Retinal pigment epithelial cell (primary cell): Measurements from ENCODE around the gene PI16.

ENCODE experiments used
- DNase-seq: peaks from one replicate; pipeline ENCODE4 v3.0.0-alpha.2; 2010; ENCODE audit warnings: low read depth
- H3K4me3 ChIP-seq: 2 replicates; pipeline ENCODE4 v1.5.1; 2011; ENCODE audit warnings: mild to moderate bottlenecking, low read length, control low read depth, moderate library complexity
- TF ChIP-seq, protein P1 (sequence below): conservative IDR thresholded peaks from 2 replicates; pipeline ENCODE4 v1.5.1; 2011; ENCODE audit warnings: low read depth, low read length, control low read depth, inconsistent platforms

Gene PI16

DNA sequence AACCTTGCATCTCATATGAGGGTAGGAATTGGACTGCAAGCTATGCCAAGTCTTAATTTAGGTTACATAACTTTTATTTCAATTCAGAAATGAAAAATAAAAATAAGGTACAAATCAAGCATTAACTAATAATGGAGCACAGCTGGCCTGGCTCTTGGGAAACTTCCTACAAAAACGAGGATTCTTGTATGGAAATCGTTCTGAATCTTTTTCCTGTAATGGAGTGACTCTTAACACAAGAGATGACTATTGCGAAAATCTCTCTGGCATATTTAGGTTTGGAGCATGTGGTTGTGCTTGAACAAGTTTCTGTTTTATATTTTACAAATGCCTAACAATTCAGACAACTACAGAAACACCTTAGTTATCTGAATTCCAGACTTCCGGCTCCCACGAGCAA, 34.0 kb upstream of the PI16 start:
- H3K4me3 ChIP-seq, result no peak overlapping the region
- TF ChIP-seq, protein P1, sequence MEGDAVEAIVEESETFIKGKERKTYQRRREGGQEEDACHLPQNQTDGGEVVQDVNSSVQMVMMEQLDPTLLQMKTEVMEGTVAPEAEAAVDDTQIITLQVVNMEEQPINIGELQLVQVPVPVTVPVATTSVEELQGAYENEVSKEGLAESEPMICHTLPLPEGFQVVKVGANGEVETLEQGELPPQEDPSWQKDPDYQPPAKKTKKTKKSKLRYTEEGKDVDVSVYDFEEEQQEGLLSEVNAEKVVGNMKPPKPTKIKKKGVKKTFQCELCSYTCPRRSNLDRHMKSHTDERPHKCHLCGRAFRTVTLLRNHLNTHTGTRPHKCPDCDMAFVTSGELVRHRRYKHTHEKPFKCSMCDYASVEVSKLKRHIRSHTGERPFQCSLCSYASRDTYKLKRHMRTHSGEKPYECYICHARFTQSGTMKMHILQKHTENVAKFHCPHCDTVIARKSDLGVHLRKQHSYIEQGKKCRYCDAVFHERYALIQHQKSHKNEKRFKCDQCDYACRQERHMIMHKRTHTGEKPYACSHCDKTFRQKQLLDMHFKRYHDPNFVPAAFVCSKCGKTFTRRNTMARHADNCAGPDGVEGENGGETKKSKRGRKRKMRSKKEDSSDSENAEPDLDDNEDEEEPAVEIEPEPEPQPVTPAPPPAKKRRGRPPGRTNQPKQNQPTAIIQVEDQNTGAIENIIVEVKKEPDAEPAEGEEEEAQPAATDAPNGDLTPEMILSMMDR, result no peak
- DNase-seq, result no peak

DNA sequence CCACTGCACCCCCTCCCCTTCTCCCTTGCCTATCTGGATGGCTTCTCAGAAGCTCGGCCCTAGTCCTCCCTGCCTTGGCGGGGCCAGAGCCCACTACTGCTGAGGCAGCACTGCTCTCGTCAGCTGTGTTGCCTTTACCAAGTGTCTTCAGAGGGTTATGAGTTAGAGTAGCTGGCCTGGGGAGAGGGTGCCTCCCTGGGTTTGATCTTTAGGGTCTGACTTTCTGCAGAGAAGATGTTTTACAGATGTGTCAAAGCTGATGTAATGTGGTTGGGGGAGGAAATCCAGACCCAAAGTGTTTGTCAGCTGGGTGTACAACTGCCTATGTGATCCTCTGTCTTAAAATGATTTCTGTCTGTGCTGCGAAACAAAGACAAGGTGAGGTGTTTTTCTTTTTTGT, 30.4 kb upstream of the PI16 start:
- TF ChIP-seq, protein P1, result no peak
- H3K4me3 ChIP-seq, result no peak overlapping the region
- no peak for DNase-seq

DNA sequence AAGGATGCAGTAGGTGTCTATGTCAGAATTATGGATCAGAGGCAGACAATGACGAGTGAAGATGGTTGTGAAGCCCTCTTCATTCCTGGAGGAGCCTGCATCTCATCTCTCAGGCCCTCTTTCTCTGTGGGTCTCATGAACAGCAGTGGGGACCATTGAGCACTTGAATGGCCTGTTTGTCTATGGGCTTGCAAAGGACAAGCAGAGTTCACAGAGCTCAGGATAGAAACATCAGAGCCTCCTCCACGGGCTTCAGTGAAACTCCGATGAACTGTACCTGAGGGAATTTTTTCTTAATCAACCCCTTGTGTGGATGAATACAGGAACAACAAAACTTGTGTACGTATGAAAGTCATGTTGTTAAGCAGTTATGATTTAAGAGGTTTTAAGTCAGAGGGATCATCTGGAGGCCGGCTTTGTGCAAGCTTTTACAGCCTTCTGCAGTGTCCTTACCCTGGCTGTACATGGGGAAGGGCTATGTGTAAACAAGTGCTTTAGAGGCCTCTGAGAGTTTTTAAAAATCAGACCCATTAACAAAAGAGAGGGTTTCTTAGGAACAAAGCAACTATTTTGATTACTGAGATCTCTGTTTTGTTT, 29.7 kb upstream of the PI16 start:
- TF ChIP-seq, protein P1, result no peak
- DNase-seq, result no peak
- no peak overlapping the region for H3K4me3 ChIP-seq

DNA sequence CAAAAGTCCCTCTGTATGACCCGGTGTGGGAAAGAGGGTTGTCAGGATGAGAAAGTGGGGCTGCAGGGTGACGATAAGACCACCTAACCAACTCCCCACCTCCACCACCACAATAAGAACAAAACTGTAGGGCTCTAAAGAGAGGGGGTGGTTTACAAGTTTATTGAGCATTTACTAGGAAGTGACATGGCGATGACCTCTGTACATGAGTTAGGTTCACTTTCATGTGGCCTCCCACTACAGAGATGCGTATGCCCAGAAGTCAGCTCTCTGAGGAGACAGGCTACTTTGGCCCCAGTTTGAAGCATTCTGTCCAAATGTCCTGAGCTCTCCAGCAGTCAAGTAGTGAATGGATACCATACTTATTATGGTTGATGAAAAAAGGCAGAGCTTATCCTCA, 28.7 kb upstream of the PI16 start:
- H3K4me3 ChIP-seq, result no peak overlapping the region
- DNase-seq, result no peak
- TF ChIP-seq, protein P1, result no peak

DNA sequence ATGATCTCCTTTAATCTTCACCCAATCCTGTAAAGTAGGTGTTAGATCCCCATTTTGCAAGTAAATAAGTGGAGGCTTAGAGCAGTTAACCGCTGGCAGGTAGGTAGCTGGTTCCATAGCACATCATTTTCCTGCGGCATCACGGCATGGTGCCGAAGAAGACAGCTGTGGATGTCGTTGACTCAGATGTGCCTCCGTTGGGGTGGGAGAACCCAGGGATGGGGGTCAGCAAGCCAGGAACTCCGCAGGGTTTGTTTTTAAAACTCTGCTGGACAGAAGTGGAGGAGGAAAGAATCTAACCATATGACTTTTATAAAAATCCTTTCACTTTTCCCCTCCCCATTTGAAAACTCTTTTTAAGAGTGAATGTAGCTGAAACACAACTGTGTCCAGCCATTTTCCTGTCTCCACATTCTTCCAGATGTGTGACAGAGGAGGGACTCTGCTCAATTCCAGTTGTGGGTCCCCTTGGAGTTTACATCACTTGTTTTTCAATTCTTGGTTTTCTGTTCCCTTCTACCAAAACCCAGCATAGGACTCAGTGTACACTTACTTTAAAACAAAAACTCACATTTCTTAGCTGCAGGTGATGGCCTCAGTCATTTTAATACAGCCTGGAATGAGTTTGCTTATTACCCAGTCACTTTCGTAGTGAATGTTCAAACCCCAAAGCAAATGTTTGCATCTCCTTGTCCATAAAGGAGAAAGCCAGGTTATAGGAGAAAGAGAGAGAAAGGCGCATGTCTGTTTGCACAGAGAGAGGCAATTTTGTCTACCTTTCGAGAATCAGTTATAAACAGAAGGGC, 27.6 kb upstream of the PI16 start:
- DNase-seq, result no peak
- TF ChIP-seq, protein P1, result no peak
- H3K4me3 ChIP-seq, result no peak overlapping the region

DNA sequence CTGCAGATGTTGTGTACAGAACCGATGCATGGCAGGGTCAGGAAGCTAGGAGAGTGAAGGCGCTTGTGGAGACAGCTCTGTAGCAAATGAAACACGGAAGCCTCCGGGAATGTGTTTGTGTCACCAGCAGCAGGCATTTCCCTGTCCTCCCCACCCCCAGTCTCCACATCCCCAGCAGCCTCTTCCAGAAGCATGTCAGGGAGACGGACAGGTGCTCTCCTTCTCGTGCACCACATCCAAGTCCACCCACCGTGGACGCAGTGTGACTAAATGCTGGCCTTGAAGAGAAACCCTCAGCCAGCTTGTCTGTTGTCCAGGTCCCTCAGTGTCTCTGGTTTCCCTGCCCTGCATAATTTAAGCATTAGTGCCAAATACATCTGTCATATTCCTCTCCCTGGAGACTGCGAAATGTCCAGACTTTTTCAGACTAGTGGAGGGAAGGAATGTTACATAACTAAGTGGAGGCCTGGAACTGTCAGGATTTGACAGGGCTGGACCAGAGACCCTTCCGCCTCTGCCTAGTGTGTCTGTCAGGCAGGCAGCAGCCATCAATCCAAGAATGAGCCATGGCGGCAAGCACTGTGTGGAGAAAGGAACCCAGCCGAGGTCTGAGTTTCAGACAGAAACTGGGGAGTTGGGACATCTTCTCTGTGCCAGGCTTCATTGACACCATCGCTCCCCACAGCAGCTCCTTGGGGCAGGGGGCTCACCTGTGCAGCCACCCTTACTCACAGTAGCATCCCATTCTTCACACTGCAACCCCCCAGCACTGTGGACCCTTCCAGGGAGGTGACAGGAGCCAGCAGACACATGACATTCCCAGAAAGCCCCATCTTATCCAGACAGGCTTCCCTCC, 26.6 kb upstream of the PI16 start:
- no peak overlapping the region for H3K4me3 ChIP-seq
- TF ChIP-seq, protein P1, result no peak
- DNase-seq, result no peak
